Neuron (in vitro differentiated cells): ENCODE measurements around the gene CCDC196.
"Not testable (repeated sequence)": the region's sequence is repeated elsewhere in the genome, so short reads cannot be mapped to it uniquely, and the experiment has no call there.

Source experiments
- H2AFZ ChIP-seq: one replicate; pipeline ENCODE4 v1.6.1; 2013; ENCODE audit warnings: low read depth, mild to moderate bottlenecking, inconsistent platforms, low read length, moderate library complexity
- H3K27me3 ChIP-seq: one replicate; pipeline ENCODE4 v1.6.1; 2013; ENCODE audit warnings: low read length; ENCODE audit not compliant: insufficient read depth
- H3K36me3 ChIP-seq: one replicate; pipeline ENCODE4 v1.6.1; 2013; ENCODE audit warnings: low read length; ENCODE audit not compliant: insufficient read depth
- H3K4me1 ChIP-seq: one replicate; pipeline ENCODE4 v1.6.1; 2013; ENCODE audit warnings: low read length; ENCODE audit not compliant: insufficient read depth
- H3K4me3 ChIP-seq: 2 replicates; pipeline ENCODE4 v1.5.1; 2013; ENCODE audit warnings: mild to moderate bottlenecking, low read length, moderate library complexity
- H3K9me3 ChIP-seq: one replicate; pipeline ENCODE4 v1.6.1; 2013; ENCODE audit warnings: low read length

Gene CCDC196

GRCh38 chr14:66543996-66544395, 57.8 kb downstream of the CCDC196 start:
- no peak overlapping the region for H2AFZ ChIP-seq
- peaks cover 4% of the 10 kb centered on the region for H3K36me3 ChIP-seq
- H3K27me3 ChIP-seq, result no peaks in the 10 kb centered on the region
- H3K4me3 ChIP-seq, result no peak overlapping the region
- H3K4me1 ChIP-seq, result no peaks in the 10 kb centered on the region
- H3K9me3 ChIP-seq, result peaks cover 10% of the 10 kb centered on the region

GRCh38 chr14:66545191-66545590, 59.0 kb downstream of the CCDC196 start:
- H3K4me1 ChIP-seq, H3K4me3 ChIP-seq, H3K27me3 ChIP-seq, H3K36me3 ChIP-seq, H2AFZ ChIP-seq: not testable (repeated sequence)
- peaks cover 10% of the 10 kb centered on the region for H3K9me3 ChIP-seq

DNA sequence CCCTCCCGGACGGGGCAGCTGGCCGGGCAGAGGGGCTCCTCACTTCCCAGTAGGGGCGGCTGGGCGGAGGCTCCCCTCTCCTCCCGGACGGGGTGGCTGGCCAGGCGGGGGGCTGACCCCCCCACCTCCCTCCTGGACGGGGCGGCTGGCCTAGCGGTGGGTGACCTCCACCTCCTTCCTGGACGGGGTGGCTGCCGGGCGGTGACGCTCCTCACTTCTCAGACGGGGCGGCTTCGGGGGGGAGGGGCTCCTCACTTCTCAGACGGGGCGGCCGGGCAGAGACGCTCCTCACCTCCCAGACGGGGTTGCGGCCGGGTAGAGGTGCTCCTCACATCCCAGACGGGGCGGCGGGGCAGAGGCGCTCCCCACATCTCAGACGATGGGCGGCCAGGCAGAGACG, 59.6 kb downstream of the CCDC196 start:
- not testable (repeated sequence) for H3K36me3 ChIP-seq, H3K4me1 ChIP-seq, H3K4me3 ChIP-seq, H3K27me3 ChIP-seq, H2AFZ ChIP-seq
- H3K9me3 ChIP-seq, result peaks cover 10% of the 10 kb centered on the region
